Prostate gland (tissue), 2 donors: ENCODE data around the gene XRCC4. TPM values are rescaled to one million over a fixed set of nuclear protein-coding genes. Genes with fewer than 3 reads are reported as not detected.

Experiments
- DNase-seq: peaks from one replicate; pipeline ENCODE4 v3.0.0-alpha.2; 2019; ENCODE audit warnings: low spot score
- H3K27ac ChIP-seq, 2 donors: fragments of 200-600 bp; sonication (generic); 2 replicates each; pipeline ENCODE4 v1.5.1; 2017 to 2019
- H3K27me3 ChIP-seq: fragments of 200-600 bp; sonication (generic); replicated peaks from 2 replicates; pipeline ENCODE4 v1.5.1; 2019; ENCODE audit not compliant: insufficient read depth
- H3K36me3 ChIP-seq, 2 donors: fragments of 200-600 bp; sonication (generic); 1 replicate in 1 of 2; 2 replicates in 1 of 2; pipeline versions ENCODE4 v1.5.1 to v1.8.1; 2017 to 2019
- H3K4me1 ChIP-seq: fragments of 200-600 bp; sonication (generic); replicated peaks from 2 replicates; pipeline ENCODE4 v1.5.1; 2019
- H3K4me3 ChIP-seq, 2 donors: fragments of 200-600 bp; sonication (generic); 2 replicates each; pipeline ENCODE4 v1.5.1; 2017 to 2019
- H3K9me3 ChIP-seq: fragments of 200-600 bp; sonication (generic); 2 replicates; pipeline ENCODE4 v1.5.1; 2017
- POLR2A ChIP-seq: fragments of 450-650 bp; IDR thresholded peaks from one replicate; pipeline ENCODE4 v1.6.1; 2016; ENCODE audit warnings: antibody characterized with exemption, mild to moderate bottlenecking
- POLR2AphosphoS5 ChIP-seq: sonication (generic); formaldehyde crosslinking; IDR thresholded peaks from one replicate; pipeline ENCODE4 v1.6.1; 2017; ENCODE audit warnings: antibody characterized with exemption
- WGBS: methylation state at CpG from one replicate; pipeline ENCODE4 v1.1.5; 2018; 5-methylcytosine and 5-hydroxymethylcytosine counted together
- intact Hi-C: fragments of 100-400 bp; cut with DNase I; formaldehyde crosslinking; loops from one replicate; pipeline ENCODE4 v1.14.2; 2022
- total RNA-seq, 2 donors: library from RNA; depleted of rRNA; stranded (reverse); fragments of >200 nt; gene quantifications; one replicate each; pipeline ENCODE4 v1.1.0, GENCODE V29; 2016
- TF ChIP-seq, protein P1 (sequence below), 4 experiments: fragments of 200-600 bp in 2 of 4; fragments of 450-650 bp in 2 of 4; sonication (generic) in 2 of 4; IDR thresholded peaks; 1 replicate in 3 of 4; 2 replicates in 1 of 4; pipeline ENCODE4 v1.5.1; 2016 to 2019; ENCODE audit warnings: antibody characterized with exemption in 4 of 4, mild to moderate bottlenecking in 2 of 4, moderate library complexity in 2 of 4

The XRCC4 gene
- total RNA-seq: 10 to 100 TPM in 1 of 2 donors, 1 to 10 TPM in 1; 7.3 to 11.4 TPM

DNA sequence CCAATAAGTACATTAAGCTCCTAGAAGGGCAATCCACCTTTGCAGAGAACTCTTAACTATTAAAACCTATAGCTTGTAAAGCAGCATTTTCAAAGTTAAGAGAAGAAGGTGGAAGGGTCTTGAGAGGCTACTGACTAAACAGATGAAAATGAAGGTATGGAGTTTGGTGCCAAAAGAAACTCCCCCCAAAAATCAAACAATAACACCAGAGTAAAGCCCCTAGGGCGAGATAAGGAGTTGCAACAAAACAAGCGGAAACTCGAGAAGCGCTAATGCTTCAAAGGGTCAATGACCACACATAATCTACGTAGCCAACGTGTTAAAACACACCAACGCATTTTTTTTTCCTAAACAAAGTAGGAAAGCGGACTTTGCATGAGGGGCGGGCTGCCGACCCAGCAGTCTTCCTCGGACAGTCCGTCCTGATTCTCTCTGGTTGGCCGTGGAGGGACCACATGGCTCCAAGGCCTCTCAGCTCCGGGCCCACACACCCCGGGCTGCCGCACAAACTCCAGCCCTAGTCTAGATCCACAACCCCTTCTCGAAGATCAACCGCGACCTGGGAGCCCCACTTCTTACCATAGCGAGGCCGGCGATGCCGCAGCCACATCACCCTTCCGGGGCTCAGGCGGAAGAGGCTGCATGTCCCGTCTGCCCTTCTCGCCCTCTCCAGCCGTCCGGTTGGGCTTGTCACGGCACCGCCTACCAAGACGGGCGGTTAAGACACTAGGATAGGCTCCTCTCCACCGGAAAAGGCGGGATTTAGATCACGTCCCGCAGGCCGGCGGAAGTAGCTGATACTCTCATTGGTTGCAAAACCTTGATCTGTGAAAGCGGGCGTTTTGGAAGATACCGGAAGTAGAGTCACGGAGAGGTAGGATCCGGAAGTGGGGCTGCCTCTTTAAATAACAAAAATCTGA lies at the start of gene XRCC4, which contains the start of gene TMEM167A:
TSS of gene XRCC4 (plus strand) at position 806 of the 920 bp plus-strand sequence. CDS start 27,373 bp downstream, outside the sequence.
TSS of gene TMEM167A (minus strand) at position 653 of the 920 bp plus-strand sequence. CDS start at position 582, 71 bp downstream.
- H3K27ac ChIP-seq: peak within 1 kb of the TSS; percentile 54 to 61
- intact Hi-C loops: no loop called here
- 0% methylated on average over 44 of the region's 44 CpGs for WGBS
- no peaks in the 10 kb centered on the region for H3K27me3 ChIP-seq
- no peaks in the 10 kb centered on the region for H3K36me3 ChIP-seq
- TF ChIP-seq, protein P1, sequence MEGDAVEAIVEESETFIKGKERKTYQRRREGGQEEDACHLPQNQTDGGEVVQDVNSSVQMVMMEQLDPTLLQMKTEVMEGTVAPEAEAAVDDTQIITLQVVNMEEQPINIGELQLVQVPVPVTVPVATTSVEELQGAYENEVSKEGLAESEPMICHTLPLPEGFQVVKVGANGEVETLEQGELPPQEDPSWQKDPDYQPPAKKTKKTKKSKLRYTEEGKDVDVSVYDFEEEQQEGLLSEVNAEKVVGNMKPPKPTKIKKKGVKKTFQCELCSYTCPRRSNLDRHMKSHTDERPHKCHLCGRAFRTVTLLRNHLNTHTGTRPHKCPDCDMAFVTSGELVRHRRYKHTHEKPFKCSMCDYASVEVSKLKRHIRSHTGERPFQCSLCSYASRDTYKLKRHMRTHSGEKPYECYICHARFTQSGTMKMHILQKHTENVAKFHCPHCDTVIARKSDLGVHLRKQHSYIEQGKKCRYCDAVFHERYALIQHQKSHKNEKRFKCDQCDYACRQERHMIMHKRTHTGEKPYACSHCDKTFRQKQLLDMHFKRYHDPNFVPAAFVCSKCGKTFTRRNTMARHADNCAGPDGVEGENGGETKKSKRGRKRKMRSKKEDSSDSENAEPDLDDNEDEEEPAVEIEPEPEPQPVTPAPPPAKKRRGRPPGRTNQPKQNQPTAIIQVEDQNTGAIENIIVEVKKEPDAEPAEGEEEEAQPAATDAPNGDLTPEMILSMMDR (IDR thresholded peaks at IDR 0.05): no peak
- peak; percentile 94 for TF ChIP-seq POLR2AphosphoS5
- TF ChIP-seq POLR2A: peak; percentile 65
- DNase-seq: peak; percentile 97
- peak within 1 kb of the TSS; percentile 55 to 73 for H3K4me3 ChIP-seq
- no peaks in the 10 kb centered on the region for H3K9me3 ChIP-seq
- no peaks in the 10 kb centered on the region for H3K4me1 ChIP-seq

DNA sequence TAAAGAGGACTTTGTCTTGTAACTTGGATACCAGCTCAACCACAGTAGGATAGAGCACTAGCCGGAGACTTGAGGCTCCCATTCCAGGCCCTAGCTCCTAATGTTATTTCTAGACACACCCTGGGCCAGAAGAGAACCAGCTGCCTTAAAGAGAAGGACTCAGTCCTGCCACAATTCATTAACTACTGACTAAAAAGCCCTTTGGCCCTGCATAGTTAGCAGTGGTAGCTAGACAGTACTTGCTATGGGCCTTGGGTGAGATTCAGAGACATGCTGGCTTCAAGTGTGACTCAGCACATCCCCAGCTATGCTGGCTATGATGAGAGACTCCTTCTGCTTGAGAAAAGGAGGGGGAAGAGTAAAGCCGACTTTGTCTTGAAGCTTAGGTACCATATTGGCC lies 47.4 kb upstream of the XRCC4 start:
- no peaks in the 10 kb centered on the region for H3K4me1 ChIP-seq
- H3K9me3 ChIP-seq: no peaks in the 10 kb centered on the region
- TF ChIP-seq, protein P1 (IDR thresholded peaks at IDR 0.05): no peak
- TF ChIP-seq POLR2AphosphoS5: no peak
- no peak for TF ChIP-seq POLR2A
- no peaks in the 10 kb centered on the region for H3K27me3 ChIP-seq
- H3K4me3 ChIP-seq: no peak overlapping the region
- intact Hi-C loops: no loop called here
- 93% methylated on average over 2 of the region's 2 CpGs for WGBS
- no peaks in the 10 kb centered on the region for H3K36me3 ChIP-seq
- no peak for DNase-seq
- no peak overlapping the region for H3K27ac ChIP-seq

DNA sequence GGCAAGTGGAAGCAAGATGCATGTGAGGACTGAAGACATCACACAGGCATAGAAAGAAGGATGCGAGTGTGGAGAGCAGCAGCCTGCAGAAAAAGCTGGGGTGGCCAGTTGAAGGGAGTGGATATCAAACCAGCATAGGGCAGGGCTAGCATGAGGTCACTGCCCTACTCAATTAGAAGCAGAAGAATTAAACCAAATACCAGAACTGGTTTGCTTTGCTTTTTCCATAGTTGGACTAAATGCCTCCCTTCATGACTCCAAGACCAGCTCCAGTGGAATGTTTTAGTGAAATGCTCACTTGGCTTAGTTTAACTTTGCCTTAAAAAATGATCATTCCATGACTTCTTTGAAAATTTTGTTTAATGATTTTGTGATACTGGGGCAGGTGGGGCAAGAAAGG lies 46.0 kb upstream of the XRCC4 start:
- 100% methylated on average over 1 of the region's 1 CpG for WGBS
- no peak for DNase-seq
- Histone ChIP-seq H3K4me1 (no peaks in the 10 kb centered on the region), H3K27me3 (no peaks in the 10 kb centered on the region), H3K4me3 (no peak overlapping the region), H3K9me3 (no peaks in the 10 kb centered on the region), H3K36me3 (no peaks in the 10 kb centered on the region), H3K27ac (no peak overlapping the region)
- TF ChIP-seq POLR2A: no peak
- TF ChIP-seq POLR2AphosphoS5: no peak
- TF ChIP-seq, protein P1 (IDR thresholded peaks at IDR 0.05): no peak
- intact Hi-C loops: no loop called here

DNA sequence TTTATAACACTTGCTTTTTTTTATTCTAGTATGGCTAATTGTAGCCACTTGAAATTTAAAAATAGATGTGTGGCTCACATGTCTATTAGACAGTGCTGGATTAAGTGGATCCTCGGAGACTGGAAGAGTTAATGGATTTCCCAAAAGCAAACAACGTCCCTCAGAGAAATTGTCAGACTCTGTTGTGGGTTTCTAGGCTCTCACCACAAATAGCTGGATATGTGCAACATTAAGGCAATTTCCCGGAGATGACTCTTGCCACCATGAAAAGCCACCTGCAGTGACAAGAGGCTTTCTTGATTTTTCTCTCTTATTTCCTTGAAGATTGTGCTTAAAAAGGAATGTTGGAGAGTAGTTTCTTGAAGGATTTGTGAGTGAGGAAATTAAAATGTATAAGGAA lies 43.3 kb upstream of the XRCC4 start:
- no peaks in the 10 kb centered on the region for H3K36me3 ChIP-seq
- no peak for DNase-seq
- no peaks in the 10 kb centered on the region for H3K4me1 ChIP-seq
- H3K4me3 ChIP-seq: no peak overlapping the region
- WGBS: 76% methylated on average over 3 of the region's 3 CpGs
- TF ChIP-seq POLR2AphosphoS5 (no peak), POLR2A (no peak)
- TF ChIP-seq, protein P1 (IDR thresholded peaks at IDR 0.05): no peak
- no peaks in the 10 kb centered on the region for H3K27me3 ChIP-seq
- intact Hi-C loops: no loop called here
- no peak overlapping the region for H3K27ac ChIP-seq
- no peaks in the 10 kb centered on the region for H3K9me3 ChIP-seq
